CD1c-positive myeloid dendritic cell (primary cell): Measurements from ENCODE around the gene UTF1.

Experiments
- DNase-seq: peaks from one replicate; pipeline ENCODE4 v3.0.0-alpha.2; 2016; ENCODE audit errors: extremely low spot score

Gene UTF1

DNA sequence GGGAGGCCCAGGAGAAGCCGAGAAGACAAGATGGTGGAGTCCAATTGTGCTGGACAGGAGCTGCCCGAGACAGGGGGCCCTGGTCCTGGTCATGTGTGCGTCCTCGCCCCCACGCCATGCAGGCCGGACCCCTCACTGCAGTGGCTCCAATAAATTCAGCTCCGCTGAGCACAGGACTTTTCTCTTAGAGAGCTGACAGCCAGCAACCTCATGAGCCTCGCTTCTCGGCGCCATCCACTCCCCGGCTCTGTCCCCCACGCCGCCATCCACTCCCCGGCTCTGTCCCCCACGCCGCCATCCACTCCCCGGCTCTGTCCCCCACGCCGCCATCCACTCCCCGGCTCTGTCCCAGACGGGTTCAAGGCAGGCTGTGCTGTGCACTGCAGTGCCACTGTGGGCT lies 2.8 kb upstream of the UTF1 start:
- no peak for DNase-seq

DNA sequence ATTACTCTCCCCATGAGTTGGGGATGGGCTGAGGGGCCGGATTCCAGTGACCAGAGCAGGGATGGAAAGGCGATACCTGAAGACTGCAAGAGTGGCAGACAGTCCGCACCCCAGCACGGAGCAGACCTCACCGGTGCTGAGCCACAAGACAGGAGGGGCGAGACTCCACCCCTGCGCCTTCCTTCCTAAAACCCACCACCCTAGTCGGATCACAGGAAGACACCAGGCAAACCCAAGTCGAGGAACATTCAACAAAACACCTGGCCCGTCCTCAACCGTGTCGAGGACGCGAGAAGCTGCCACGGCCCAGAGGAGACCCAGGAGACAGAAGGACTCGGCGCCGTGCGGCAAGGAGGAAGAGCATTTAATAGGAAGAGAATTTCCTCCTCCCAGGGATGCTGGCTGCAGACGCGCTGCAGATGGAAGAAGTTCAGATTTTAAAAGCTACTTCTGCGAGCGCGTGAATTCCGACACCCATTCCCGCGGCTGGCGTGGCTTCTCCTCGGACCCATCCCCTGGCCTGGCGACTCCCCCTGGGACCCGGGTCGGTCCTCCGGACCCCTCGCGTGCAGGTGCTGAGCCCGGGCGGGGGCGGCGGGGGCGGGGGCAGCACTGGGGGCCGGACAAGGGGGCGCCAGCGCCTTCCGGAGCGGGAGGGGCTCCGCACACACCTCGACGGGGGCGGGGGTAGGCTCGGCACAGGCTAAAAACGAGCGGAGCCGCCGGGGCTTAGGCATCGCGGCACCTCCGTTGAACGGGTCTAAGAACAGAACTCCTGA lies 563 bp upstream of the UTF1 start:
- peak; percentile 16 for DNase-seq

DNA sequence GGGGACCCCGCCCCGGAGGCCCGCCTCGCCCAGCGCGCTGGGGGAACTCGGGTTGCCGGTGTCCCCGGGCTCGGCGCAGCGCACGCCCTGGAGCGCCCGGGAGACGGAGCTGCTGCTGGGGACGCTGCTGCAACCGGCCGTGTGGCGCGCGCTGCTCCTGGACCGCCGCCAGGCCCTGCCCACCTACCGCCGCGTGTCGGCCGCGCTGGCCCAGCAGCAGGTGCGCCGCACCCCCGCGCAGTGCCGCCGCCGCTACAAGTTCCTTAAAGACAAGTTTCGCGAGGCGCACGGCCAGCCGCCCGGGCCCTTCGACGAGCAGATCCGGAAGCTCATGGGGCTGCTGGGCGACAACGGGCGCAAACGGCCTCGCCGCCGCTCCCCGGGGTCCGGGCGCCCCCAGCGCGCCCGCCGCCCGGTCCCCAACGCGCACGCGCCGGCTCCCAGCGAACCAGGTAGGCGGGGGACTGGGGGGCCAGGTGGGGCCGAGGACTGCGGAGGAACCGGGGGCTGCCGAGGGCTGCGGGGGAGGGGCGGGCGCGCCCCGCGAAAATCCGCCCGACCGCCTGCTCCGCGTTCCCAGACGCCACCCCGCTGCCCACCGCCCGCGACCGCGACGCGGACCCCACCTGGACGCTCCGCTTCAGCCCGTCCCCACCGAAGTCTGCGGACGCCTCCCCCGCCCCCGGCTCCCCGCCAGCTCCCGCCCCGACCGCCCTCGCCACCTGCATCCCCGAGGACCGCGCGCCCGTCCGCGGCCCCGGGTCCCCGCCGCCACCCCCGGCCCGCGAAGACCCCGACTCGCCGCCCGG lies 574 bp downstream of the UTF1 start:
- DNase-seq: peak; percentile 81

- DNase-seq: no peak
These were observed 1.4 kb downstream of the UTF1 start for GRCh38 chr10:133231244-133231945.

- no peak for DNase-seq
These were observed 2.0 kb downstream of the UTF1 start for GRCh38 chr10:133231946-133232574.

DNA sequence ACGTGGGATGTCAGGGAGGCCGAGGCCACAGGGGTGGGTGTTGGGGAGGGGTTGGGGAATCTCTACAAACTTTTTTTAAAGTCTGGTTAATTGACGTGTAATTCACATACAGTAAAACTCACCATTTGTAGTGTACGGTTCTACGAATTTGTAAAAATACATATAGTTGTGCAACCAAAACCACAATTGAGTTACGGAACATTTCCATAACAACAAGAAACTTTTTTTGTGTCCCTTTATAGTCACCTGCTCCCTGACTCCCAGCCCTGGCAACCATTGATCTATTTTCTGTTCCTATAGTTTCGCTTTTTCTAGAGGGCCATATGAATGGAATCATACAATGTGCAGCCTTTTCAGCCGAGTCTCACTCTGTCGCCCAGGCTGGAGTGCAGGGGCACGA lies 4.8 kb downstream of the UTF1 start:
- peak; percentile 59 for DNase-seq

DNA sequence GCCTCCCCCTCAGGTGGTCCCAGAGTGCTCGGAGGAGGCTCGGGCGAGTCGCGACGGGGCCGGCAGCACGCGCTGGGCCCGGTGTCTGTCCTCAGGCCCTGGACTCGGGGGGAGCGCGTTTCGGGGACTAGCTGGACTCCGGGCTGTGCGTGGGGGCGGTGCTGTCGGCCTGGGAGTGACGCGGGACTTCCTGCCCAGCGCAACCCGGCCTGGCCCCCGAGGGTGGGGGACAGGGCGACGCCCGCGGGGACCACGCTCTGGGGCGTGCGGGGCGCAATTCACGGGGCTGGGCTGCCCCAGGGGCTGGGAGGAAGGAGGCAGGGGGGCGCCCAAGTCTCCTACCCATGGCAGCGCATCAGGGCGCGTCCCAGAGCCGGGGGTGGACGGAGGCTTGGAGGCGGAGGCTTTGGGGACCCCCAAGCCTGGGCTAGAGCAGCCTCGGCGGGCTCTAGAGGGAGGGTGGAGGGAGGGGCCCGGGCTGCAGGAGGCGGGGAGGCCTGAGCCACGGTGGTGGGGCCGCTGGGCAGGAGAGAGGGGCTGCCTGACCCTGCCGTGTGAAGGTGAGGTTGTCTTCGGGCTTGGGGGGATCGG lies 5.3 kb downstream of the UTF1 start:
- DNase-seq: peak; percentile 34

DNA sequence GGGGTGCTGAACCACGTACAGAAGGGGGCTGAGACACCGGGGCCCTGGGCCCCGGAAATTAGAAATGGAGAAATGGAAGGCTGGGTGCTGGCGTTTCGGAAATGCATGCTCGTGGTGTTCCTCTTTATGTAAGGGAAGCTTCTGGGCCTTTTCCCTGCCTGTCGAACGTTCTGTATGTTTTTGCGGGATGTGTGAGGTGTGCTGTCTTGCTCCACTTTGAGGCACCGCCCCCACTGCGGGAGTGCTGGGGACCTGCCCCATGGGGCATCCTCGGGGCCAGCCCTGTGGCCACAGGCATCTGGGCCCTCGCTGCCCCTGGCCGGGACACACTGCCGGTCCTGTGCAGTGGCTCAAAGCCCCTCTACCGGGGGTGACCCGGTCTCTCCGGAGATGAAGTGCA lies 5.9 kb downstream of the UTF1 start:
- peak; percentile 62 for DNase-seq

GRCh38 chr10:133236401-133237240 lies 6.6 kb downstream of the UTF1 start:
- DNase-seq: peak; percentile 35

DNA sequence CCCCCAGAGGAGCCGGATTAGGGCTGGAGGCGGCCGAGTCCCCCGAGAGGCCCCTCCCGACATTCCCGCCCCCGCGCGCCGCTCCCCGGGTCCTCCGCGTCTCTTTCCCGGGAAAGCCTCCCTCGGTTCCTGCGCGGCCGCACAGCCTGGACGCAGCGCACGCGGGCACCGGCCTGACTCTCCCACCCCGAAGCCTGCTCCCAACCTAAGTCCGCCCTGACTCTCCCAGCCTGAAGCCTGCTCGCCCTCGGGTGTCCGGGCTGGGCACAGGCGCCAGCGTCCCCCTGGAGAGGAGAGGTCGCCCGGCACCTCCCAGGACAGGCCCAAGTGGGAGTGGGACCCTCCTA lies 7.2 kb downstream of the UTF1 start:
- DNase-seq: no peak

GRCh38 chr10:133237588-133238465 lies 7.8 kb downstream of the UTF1 start, which contains the start of gene VENTX:
Gene VENTX (plus strand): TSS chr10:133237855. CDS start chr10:133237915, 60 bp downstream.
- no peak for DNase-seq

GRCh38 chr10:133238466-133238804 lies 8.4 kb downstream of the UTF1 start:
- no peak for DNase-seq

GRCh38 chr10:133239990-133240389 lies 10.0 kb downstream of the UTF1 start:
- DNase-seq: no peak

DNA sequence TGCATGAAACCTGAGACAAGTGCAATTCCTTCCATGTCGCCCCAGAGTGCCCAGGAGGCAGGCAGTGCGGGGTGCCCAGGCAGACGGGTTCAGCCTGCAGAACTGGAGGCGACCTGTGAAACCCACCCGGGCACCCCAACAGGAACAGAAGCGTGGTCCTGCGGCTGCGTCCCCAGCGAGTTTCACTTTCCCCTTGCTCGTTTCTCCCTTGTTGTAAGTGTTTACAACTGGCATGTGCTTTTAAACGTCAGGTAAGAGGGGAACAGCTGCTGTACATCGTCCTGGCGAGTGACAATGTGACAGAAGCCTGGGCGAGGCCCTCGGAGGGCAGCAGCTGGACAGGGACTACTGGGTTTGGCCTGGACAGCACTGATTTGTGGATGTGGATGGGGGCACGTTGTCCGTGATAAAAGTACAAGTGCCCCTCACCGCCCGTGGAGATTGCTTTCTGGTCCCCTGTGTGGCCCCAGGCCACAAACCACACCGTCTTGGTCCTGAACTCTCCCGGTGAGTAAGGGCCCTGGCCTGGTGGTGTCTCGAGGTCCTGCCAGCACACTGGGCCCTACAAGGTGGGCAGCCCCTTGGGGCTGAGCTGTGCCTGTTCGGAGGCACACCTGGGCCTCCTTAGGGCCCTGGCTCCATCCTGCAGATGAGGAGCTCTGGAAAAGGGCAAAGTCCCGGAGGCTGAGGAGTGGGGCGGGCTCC lies 11.6 kb downstream of the UTF1 start:
- DNase-seq: peak; percentile 15

DNA sequence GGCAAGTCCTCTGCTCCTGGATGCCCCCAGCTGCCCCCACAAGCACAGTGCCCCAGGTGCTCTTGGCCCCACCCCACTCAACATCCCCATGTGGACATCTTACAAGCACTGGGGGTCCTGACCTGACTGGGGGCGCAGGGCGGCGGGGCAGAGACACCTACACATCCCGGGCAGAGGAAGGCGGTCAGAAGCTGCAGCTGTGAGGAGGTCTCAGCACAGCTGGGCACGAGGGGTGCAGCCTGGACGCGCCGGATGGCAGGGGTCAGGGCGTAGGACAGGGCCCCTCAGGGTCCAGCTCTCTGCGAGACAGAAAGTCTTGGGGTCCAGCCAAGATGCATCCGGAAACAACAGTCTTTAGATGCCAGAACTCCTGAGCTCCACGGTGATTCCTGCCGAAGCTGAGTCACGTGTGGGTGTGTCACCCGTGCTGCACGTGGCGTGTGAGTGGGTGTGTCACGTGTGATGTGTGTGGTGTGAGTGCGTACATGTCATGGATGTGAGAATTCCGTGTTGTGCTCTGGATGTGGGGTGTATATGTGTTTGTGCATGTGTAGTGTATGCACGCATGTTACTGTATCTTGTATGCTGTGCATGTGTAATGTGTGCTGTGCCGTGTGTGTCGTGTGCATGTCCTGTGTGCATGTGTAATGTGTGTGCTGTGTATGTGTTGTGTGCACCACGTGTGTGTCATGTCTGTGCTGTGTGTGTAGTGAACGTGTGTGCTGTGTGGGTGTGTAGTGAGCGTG lies 12.8 kb downstream of the UTF1 start:
- DNase-seq: peak; percentile 11

DNA sequence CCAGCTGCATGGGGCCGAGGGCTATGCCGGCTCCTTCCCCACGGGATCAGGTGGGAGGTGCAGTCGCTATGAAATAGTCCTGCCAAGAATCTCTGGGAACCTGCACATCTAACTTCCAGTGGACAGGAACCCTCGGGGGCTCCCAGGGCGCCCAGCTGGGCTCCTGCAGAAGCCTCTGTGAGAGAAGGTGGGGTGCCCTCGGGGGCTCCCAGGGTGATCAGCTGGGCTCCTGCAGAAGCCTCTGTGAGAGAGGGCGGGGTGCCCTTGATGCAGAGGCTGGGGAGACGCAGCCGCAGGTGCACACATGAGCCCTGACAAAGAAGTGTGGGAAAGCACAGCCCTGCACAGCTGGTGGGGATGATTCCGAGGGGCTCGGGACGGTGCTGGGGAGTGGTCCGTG lies 13.6 kb downstream of the UTF1 start:
- no peak for DNase-seq

DNA sequence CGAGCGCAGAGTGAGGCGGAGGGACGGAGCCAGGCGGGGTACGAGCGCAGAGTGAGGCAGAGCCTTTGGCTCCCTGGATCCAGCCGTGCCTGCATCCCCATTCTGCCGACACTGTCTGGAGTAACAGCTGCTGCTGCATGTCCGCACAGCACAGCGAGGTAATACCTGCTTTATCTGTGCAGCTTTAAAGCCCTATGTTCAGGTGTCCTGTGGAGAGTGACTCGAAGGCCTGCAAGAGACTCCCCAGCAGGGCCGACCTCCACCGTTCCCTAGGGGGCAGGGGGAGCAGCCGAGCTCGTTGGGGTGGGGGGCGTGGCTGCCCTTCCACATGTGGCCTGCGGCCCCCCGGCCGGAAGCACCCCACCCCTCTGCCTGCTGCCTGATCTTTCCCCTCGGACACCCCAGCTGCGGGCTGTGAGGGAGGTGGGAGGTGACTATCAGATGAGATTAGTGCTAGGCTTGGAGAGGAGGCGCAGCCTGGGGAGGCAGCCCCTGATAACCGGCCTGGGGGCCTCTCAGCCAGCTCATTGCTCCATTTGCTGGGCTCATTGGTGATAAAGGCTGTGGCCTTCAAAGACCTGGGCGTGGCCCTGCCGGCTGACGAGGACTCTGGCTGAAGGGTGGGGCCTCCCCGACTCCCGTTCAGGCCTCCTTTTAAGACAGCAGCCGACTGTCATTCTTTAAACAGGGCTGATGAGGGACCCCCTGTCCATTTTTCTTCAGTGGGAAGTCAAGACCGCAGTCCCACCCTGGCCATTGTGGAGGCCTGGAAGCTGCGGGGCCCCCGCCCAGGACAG lies 15.6 kb downstream of the UTF1 start:
- DNase-seq: no peak

- DNase-seq: no peak
These were observed 16.2 kb downstream of the UTF1 start for GRCh38 chr10:133246236-133246626.
